Mucosa of descending colon (tissue), 3 donors: Measurements from ENCODE around the gene ING4. TPM values are rescaled to one million over a fixed set of nuclear protein-coding genes. Genes with fewer than 3 reads are reported as not detected.

Experiments
- ATAC-seq: fragments of 200-7000 bp; cut with Tn5 transposase; one replicate; pipeline ENCODE4 v1.9.1; 2020; ENCODE audit warnings: mild to moderate bottlenecking, moderate library complexity
- DNase-seq, 3 donors: peaks; one replicate each; pipeline ENCODE4 v3.0.0-alpha.2; 2020
- H3K36me3 ChIP-seq: fragments of 200-600 bp; one replicate; pipeline ENCODE4 v1.8.0; 2021; ENCODE audit warnings: low read depth, mild to moderate bottlenecking
- H3K4me1 ChIP-seq: fragments of 200-600 bp; one replicate; pipeline ENCODE4 v1.8.0; 2021; ENCODE audit warnings: low read depth, mild to moderate bottlenecking
- H3K4me3 ChIP-seq: fragments of 200-600 bp; one replicate; pipeline ENCODE4 v1.8.0; 2021; ENCODE audit warnings: mild to moderate bottlenecking
- H3K9me3 ChIP-seq: fragments of 200-600 bp; one replicate; pipeline ENCODE4 v1.8.0; 2021; ENCODE audit warnings: mild to moderate bottlenecking
- intact Hi-C, 2 donors: fragments of 100-400 bp; cut with DNase I in 1 of 2; cut with micrococcal nuclease in 1 of 2; formaldehyde crosslinking; loops; one replicate each; pipeline versions ENCODE4 v1.11.0 to v1.11.1; 2022; cut with DNase I, micrococcal nuclease
- total RNA-seq, 3 donors: library from RNA; stranded (reverse); fragmentation: NEBNext Ultra II Directional in 2 of 3; extraction: Animal tissue kit (Norgen Biotek cat#: 25700) in 2 of 3; gene quantifications; one replicate each; pipeline versions ENCODE4 v1.2.1 to v1.2.4, GENCODE V29; 2021 to 2023
- TF ChIP-seq, protein P1 (sequence below): fragments of 200-600 bp; IDR thresholded peaks from one replicate; pipeline ENCODE4 v1.8.0; 2022; ENCODE audit warnings: antibody characterized with exemption, mild to moderate bottlenecking
- donor health status: DM: no; HTN: no; CAD: no; lungs with moderate emphysema.
- donor health status: DM: no; HTN: no; CAD: no.
- donor health status: DM: no; HTN: yes; CAD: no.

ING4 gene
- total RNA-seq, 3 donors from 2014 or later = 28.9 to 46.9 (median 45.9) TPM

DNA sequence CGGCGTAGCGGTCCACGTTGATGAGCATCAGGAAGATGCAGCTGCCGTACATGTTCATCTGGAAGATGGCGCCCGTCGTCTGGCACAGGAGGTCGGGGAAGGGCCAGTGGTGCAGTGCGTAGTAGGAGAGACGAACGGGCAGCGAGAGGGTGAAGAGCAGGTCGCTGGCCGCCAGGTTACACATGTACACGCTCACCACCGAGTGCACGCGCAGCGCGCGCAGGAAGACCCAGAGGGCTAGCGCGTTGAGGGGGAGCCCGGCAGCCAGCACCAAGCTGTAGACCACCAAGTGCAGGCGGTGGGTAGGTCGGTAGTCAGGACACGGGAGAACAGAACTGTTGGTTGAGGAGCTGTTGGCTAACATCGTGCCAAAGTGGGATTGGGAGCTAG is 42.0 kb downstream of the ING4 start:
- intact Hi-C loops = no loop called here
- DNase-seq (peak in 1 of 3 donors; percentile 53), ATAC-seq (no peak)
- no peaks in the 10 kb centered on the region for H3K4me1 ChIP-seq
- H3K36me3 ChIP-seq = peaks cover 7% of the 10 kb centered on the region
- TF ChIP-seq, protein P1, sequence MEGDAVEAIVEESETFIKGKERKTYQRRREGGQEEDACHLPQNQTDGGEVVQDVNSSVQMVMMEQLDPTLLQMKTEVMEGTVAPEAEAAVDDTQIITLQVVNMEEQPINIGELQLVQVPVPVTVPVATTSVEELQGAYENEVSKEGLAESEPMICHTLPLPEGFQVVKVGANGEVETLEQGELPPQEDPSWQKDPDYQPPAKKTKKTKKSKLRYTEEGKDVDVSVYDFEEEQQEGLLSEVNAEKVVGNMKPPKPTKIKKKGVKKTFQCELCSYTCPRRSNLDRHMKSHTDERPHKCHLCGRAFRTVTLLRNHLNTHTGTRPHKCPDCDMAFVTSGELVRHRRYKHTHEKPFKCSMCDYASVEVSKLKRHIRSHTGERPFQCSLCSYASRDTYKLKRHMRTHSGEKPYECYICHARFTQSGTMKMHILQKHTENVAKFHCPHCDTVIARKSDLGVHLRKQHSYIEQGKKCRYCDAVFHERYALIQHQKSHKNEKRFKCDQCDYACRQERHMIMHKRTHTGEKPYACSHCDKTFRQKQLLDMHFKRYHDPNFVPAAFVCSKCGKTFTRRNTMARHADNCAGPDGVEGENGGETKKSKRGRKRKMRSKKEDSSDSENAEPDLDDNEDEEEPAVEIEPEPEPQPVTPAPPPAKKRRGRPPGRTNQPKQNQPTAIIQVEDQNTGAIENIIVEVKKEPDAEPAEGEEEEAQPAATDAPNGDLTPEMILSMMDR = no peak
- H3K4me3 ChIP-seq = no peak overlapping the region
- no peaks in the 10 kb centered on the region for H3K9me3 ChIP-seq

DNA sequence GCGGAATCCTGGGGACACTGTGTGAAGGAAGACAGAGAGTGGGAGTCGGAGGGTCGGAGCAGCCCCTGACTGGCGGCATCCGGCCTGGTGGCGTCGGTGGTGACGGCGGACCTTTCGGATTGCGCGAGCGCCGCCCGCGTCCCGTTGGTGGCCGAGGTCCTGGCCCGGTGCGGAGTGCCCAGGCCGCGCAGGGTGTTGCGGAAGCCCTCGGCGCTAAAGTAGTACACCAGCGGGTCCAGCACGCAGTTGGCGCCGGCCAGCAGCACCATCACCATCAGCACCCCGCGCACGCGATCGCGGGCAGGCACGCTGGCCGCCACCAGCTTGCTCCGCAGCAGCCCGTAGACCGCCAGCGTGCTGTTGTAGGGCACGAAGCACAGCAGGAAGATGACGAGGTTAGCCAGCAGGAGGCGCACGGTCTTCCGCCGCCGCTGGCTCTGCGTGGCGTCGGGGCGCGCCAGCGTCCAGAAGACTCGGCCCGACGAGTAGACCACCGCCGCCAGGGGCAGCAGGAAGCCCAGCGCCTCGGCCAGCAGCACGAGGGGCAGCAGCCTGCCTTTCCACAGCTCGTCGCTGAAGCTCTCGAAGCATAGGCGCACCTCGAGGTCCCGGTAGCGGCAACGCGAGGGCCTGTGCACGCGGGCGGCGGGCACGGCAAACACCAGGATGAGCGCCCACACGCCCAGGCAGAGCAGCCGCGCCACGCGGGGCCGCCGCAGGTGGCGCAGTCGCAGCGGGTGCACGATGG is 42.6 kb downstream of the ING4 start:
- intact Hi-C loops = no loop called here
- H3K9me3 ChIP-seq = no peaks in the 10 kb centered on the region
- no peaks in the 10 kb centered on the region for H3K4me1 ChIP-seq
- no peak overlapping the region for H3K4me3 ChIP-seq
- H3K36me3 ChIP-seq = peaks cover 7% of the 10 kb centered on the region
- ATAC-seq (peak; percentile 27), DNase-seq (peak in 1 of 3 donors; percentile 59)
- TF ChIP-seq, protein P1 = no peak

DNA sequence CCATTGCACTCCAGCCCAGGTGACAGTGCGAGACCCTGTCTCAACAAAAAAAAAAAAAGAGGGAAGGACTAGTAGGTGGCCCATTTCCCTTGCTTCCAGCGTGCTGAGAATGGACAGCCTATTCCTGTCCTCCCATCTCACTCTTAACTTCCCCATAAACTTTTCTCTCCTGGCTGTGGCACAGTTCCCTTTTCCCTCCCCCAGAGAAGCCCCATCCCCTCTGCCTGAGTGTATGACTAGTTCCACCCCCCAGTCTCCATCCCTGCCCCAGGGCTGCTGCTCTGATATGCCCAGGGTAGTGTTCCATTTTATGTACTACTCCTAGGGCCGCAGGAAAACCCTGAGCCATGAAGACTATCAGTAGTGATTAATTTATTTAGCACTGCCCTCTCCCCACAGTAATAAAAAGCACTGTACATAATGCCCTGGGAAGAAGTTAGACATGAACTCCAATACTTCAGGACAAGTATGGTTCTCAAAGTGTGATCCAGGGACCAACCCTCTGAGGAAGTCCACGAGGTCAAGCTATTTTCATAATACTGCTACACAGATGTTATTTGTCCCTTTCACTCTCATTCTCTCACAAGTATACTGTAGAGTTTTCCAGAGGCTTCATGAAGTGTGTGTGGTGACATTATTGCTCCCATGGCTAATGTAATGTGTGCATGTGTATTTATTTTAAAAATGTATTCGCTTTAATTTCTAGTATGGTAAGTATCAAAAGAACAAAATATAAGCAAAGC is 44.3 kb downstream of the ING4 start:
- TF ChIP-seq, protein P1 = no peak
- no peaks in the 10 kb centered on the region for H3K9me3 ChIP-seq
- peaks cover 7% of the 10 kb centered on the region for H3K36me3 ChIP-seq
- intact Hi-C loops = no loop called here
- no peak overlapping the region for H3K4me3 ChIP-seq
- no peak for DNase-seq
- peaks cover 5% of the 10 kb centered on the region for H3K4me1 ChIP-seq
- no peak for ATAC-seq

DNA sequence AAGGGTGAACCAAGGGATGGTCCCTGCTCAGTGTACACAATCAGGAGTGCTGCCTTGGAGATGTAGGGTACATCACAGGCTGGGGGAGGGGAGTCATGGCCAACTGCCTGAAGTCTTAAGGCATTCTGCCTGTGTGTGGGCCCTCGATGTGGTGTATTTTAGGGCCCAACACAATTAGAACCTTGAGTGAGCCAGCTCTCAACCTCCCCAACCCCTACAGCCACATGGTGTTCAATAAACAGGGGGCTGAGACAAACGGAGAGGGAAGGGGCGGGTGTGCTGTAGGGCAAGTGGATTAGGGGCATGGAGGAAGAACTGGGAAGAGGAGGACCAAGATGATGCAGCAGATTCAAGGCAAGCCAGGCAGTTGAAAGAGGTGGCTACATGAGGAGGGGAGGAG is 47.1 kb downstream of the ING4 start:
- peaks cover 4% of the 10 kb centered on the region for H3K36me3 ChIP-seq
- H3K9me3 ChIP-seq = no peaks in the 10 kb centered on the region
- TF ChIP-seq, protein P1 = no peak
- ATAC-seq (no peak), DNase-seq (no peak)
- intact Hi-C loops = no loop called here
- H3K4me3 ChIP-seq = no peak overlapping the region
- peaks cover 21% of the 10 kb centered on the region for H3K4me1 ChIP-seq

DNA sequence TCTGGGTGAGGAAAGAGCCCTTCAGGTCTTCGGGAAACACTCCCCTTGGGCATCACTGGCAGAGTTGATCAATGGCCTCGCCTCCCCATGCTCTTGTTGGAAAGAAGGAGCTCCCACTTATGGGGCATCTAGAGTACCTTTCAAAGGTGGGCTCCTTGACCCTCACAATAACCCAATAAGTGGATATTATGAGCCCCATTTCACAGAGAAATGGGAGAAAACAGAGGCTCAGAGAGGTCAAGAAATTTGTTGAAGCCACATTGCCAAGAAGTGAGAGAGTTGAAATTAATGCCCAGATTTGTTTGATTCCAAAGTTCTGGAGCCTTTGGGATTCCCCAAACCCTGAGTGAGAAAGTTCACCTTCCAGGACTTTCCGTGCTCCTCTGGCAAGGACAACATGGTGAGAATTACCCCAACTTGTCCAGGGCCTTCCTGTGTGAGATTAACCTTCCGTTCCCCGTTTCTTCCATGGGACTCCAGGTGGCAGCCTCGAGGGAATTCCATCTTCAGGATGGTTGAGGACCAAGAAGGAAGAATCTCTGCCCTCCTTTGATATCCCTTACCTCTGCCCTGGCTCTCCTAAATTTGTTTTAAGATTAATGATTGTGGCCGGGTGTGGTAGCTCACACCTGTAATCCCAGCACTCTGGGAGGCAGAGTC is 48.3 kb downstream of the ING4 start:
- TF ChIP-seq, protein P1 = no peak
- H3K9me3 ChIP-seq = no peaks in the 10 kb centered on the region
- no peak overlapping the region for H3K4me3 ChIP-seq
- H3K36me3 ChIP-seq = peaks cover under 1% of the 10 kb centered on the region
- DNase-seq = peak in 1 of 3 donors; percentile 51
- intact Hi-C loops = no loop called here
- peak; percentile 2 for ATAC-seq
- peaks cover 21% of the 10 kb centered on the region for H3K4me1 ChIP-seq
